ENCODE measurements around the gene A2M.

A2M gene

DNA sequence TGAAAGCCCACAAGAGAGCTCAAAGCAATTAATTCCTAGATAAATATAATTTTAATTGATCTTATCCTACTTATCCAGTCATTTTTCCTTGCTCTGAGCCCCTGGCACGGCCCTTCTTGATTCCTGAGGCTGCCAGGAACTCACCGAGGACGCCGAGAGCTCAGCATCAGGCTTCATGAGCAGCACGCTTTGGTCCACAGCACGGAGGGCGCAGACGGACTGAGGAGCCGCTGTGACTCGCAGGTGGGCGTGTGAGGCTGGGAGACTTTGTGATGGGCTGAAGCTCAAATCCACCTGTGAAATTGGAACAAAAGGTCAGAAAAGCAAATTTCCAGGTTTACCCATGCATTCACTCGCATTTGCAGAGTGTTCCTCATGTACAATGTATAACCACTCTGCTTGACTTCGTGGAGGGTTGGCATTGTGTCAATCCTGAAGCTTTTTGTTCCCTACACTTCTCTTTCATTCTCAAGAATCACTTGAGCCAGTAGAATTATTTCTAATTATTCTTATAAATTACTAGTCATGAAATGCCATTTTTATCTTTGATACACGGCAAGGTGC is 17.2 kb downstream of the A2M start:
- TF ChIP-seq ZNF274 (IDR thresholded peaks at IDR 0.05; ENCODE audit: low read depth, low read length), result no peak
- H3K4me3 ChIP-seq (ENCODE audit: low read length), result no peak overlapping the region

GRCh38 chr12:9098115-9098452 is 17.6 kb downstream of the A2M start:
- H3K4me3 ChIP-seq (ENCODE audit: low read length), result no peak overlapping the region
- no peak for TF ChIP-seq ZNF274 (IDR thresholded peaks at IDR 0.05; ENCODE audit: low read depth, low read length)

GRCh38 chr12:9096563-9097176 is 19.0 kb downstream of the A2M start:
- no peak overlapping the region for H3K4me3 ChIP-seq (ENCODE audit: low read length)
- no peak for TF ChIP-seq ZNF274 (IDR thresholded peaks at IDR 0.05; ENCODE audit: low read depth, low read length)

GRCh38 chr12:9095322-9095721 is 20.4 kb downstream of the A2M start:
- TF ChIP-seq ZNF274 (IDR thresholded peaks at IDR 0.05; ENCODE audit: low read depth, low read length), result no peak
- no peak overlapping the region for H3K4me3 ChIP-seq (ENCODE audit: low read length)

DNA sequence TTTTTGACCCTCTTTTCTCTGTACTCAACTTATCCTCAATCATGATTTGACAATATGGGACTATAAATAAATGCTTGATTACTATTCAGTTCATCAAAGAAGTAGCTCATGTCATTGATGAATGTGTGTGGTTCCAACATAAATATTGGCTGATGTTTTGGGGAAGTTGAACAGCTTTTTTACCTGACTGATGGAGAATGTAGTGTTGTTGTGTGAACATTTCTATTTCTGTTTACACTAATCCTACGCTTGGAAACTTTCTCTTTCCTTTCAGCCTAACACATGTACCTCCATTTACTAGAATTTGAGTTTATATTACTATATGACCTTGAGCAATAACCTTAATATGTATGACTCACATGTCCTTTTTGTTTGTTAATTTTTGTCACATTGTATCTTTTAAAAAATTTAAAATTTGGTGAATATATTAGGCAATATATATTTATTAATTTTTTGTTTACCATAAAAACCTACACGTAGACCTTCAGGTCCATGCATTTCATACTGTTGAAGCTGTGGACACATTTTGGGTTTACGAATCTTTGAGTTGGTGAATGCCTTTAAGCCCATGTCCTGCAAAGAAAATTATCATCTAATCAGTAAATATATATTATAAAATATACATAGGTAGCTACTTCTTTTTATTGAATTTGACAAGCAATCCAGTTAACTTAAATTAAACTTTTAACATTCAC is 21.1 kb downstream of the A2M start:
- no peak overlapping the region for H3K4me3 ChIP-seq (ENCODE audit: low read length)

DNA sequence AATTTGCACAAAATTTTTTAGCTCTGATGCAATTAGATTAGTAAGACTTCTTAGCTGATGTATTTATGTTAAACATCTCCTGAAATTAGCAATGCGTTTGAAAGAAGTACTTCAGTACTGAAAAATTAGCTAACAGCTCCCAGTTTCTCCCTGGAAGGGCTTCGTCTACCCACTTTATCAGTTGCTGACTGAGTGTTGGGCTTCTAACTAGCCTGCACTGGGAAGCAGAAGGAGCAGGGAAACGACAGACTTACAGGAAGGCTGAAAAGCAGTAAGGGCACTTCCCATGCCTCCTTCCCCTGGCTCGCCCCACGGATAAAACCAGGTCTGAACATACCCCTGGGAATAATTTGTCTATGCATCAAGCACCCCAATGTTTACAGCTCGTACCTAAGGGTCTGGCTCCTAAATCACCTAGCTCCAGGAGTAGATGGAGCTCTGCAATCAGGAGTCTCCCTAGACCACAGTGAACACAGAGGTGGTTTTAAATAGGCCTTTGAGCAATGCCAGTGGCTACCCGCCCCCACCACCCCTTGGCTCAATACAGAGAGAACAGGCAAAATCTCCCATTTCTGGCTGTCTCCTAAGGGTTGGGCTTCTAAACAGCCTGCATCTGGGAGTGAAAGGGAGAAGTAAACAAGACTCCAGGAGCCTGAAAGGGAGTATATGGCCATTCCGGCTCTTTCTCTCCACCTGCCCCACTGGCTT is 23.7 kb downstream of the A2M start:
- H3K4me3 ChIP-seq (ENCODE audit: low read length), result no peak overlapping the region
- no peak for TF ChIP-seq ZNF274 (IDR thresholded peaks at IDR 0.05; ENCODE audit: low read depth, low read length)

More for the DNA sequence above, 21.1 kb downstream of the A2M start:
- TF ChIP-seq ZNF274 (IDR thresholded peaks at IDR 0.05; ENCODE audit: low read depth, low read length), result no peak

DNA sequence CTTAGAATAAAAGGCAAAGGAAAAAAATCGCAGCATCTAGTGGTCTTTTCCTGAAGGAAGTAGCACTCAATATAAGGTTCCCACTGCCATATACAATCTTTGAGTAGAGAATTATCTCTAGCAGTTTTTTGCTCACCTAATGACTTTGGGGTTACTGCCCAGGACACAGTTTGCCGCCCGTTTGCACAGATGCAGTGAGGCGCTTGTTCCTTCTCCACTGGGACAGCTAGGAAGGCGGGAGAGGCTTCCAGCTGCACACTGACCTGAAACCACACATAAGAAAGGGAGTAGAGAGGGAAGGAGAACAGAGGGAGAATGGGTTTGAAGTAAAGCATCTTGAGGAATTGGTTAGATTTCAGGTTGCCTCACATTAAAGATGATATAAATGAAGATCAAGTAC is 25.5 kb downstream of the A2M start:
- TF ChIP-seq ZNF274 (IDR thresholded peaks at IDR 0.05; ENCODE audit: low read depth, low read length), result no peak
- H3K4me3 ChIP-seq (ENCODE audit: low read length), result no peak overlapping the region

DNA sequence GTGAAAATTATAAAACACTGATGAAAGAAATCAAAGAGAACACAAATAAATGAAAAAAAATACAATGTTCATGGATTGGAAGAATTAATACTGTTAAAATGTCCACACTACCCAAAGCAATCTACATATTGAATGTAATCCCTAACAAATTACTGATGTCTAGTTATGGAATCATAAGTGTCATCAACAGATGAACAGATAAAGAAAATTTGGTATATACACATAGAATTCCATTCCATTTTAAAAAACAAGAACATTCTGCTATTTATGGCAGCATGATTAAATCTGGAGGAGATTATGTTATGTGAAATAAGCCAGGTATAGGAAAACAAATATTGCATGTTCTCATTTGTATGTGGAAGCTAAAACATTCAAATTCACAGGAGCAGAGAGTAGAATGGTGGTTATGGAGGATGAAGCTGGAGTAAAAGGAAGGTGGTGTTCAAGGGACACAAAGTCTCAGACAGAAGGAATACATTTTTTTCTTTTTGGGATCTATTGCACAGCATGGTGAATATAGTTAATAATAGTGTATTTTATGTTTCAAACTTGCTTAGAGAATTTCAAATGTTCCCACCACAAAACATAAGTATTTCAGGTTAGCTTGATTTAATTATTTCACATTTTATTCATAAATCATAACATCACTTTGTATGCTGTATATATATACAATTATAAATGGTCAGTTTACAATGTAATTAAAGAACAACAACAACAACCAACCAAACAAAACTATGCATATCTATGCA is 28.5 kb downstream of the A2M start:
- no peak overlapping the region for H3K4me3 ChIP-seq (ENCODE audit: low read length)
- TF ChIP-seq ZNF274 (IDR thresholded peaks at IDR 0.05; ENCODE audit: low read depth, low read length), result no peak

- no peak overlapping the region for H3K4me3 ChIP-seq (ENCODE audit: low read length)
- TF ChIP-seq ZNF274 (IDR thresholded peaks at IDR 0.05; ENCODE audit: low read depth, low read length), result no peak
Observed at GRCh38 chr12:9086087-9086486, 29.6 kb downstream of the A2M start.

DNA sequence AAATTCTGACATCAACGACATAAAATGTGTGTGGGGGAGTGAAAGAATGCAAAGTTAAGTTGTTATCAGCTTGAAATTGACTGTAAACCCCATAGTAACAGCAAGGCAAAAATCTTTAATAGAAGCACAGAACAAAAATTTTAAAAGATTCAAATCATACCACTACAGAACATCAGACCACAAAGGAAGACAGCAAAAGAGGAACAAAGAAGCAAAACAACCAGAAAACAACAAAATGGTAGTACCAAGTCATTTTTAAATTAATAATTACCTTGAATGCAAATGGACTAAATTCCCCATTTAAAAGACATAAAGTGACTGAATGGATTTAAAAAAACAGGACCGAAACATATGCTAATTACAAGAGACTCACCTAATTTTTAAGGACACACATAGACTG is 31.3 kb downstream of the A2M start:
- H3K4me3 ChIP-seq (ENCODE audit: low read length), result no peak overlapping the region
- no peak for TF ChIP-seq ZNF274 (IDR thresholded peaks at IDR 0.05; ENCODE audit: low read depth, low read length)

DNA sequence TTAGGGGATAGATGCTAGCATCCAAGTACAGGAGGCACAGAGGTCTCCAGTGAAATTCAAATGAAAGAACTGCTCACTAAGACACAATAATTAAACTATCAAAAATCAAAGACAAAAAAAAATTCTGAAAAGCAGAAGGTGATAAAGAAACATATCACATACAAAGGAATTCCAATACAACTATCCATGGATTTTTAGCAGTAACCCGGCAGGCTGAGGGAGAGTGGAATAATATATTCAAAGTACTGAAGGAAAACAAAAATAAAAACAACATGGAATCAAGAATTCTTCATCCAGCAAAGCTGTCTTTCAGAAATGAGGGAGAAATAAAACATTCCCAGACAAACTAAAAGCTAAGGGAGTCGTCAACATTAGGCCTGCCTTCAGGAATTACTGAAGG is 31.9 kb downstream of the A2M start:
- H3K4me3 ChIP-seq (ENCODE audit: low read length), result no peak overlapping the region

GRCh38 chr12:9081667-9082427 is 33.9 kb downstream of the A2M start:
- no peak for TF ChIP-seq ZNF274 (IDR thresholded peaks at IDR 0.05; ENCODE audit: low read depth, low read length)
- H3K4me3 ChIP-seq (ENCODE audit: low read length), result no peak overlapping the region

More for the DNA sequence above, 31.9 kb downstream of the A2M start:
- no peak for TF ChIP-seq ZNF274 (IDR thresholded peaks at IDR 0.05; ENCODE audit: low read depth, low read length)

- H3K4me3 ChIP-seq (ENCODE audit: low read length), result no peak overlapping the region
- TF ChIP-seq ZNF274 (IDR thresholded peaks at IDR 0.05; ENCODE audit: low read depth, low read length), result no peak
Observed at GRCh38 chr12:9079883-9080675, 35.6 kb downstream of the A2M start.
